ENCODE measurements around the gene ANGEL1.

DNA sequence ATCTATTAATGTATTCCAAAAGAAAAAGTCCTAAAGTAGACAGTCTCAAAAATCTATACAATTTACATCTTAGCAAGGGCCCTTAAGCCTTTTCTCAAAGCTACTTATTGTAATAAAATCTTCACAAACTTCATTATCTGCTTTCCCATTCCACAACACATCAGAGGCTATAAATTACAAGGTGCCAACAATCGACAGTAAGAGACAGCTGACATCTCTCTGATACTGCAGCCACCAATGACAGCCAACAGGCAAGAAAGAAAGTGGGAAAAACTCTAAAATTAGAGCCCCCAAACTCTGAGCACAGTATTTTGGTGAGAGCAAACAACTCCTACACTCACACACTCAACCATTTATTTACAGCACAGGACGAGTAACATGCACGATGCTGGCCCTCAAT is 2.2 kb downstream of the ANGEL1 start:
- TF ChIP-seq, protein P1, sequence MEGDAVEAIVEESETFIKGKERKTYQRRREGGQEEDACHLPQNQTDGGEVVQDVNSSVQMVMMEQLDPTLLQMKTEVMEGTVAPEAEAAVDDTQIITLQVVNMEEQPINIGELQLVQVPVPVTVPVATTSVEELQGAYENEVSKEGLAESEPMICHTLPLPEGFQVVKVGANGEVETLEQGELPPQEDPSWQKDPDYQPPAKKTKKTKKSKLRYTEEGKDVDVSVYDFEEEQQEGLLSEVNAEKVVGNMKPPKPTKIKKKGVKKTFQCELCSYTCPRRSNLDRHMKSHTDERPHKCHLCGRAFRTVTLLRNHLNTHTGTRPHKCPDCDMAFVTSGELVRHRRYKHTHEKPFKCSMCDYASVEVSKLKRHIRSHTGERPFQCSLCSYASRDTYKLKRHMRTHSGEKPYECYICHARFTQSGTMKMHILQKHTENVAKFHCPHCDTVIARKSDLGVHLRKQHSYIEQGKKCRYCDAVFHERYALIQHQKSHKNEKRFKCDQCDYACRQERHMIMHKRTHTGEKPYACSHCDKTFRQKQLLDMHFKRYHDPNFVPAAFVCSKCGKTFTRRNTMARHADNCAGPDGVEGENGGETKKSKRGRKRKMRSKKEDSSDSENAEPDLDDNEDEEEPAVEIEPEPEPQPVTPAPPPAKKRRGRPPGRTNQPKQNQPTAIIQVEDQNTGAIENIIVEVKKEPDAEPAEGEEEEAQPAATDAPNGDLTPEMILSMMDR (IDR thresholded peaks at IDR 0.05), result no peak
- TF ChIP-seq POLR2A (IDR thresholded peaks at IDR 0.05) (no peak), POLR2AphosphoS5 (IDR thresholded peaks at IDR 0.05) (no peak), EP300 (IDR thresholded peaks at IDR 0.05) (no peak)

All from upper lobe of left lung (tissue), 4 donors.